HG02610 (cell line): Measurements from ENCODE around the gene BRF1.
"Not testable (repeated sequence)": the region's sequence is repeated elsewhere in the genome, so short reads cannot be mapped to it uniquely, and the experiment has no call there.

Source experiments
- ATAC-seq: cut with Tn5 transposase; IDR thresholded peaks from one replicate; pipeline ENCODE4 v1.9.1; 2021; ENCODE audit warnings: mild to moderate bottlenecking, moderate library complexity; ENCODE audit not compliant: unreplicated experiment

BRF1 gene

DNA sequence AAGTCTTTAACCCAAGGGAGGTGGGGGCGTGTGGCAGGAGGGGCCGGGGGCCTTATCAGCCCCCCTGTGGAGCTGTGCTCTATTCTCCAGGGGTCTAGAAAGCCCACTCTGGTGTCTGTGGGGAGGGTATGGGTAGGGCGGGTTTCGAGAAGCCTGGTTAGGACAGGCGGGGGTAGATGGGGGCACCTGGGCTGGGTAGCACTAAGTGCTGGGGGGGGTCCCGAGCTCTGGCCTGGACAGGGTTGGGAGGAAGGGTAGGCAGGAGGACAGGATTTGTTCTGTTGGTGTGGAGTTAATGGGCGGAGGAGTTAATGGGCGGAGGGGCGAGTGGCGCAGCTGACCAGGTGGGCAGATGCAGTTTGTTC is 15.8 kb upstream of the BRF1 start:
- no peak for ATAC-seq

GRCh38 chr14:105315941-105316576 is 15.3 kb upstream of the BRF1 start:
- ATAC-seq: no peak

DNA sequence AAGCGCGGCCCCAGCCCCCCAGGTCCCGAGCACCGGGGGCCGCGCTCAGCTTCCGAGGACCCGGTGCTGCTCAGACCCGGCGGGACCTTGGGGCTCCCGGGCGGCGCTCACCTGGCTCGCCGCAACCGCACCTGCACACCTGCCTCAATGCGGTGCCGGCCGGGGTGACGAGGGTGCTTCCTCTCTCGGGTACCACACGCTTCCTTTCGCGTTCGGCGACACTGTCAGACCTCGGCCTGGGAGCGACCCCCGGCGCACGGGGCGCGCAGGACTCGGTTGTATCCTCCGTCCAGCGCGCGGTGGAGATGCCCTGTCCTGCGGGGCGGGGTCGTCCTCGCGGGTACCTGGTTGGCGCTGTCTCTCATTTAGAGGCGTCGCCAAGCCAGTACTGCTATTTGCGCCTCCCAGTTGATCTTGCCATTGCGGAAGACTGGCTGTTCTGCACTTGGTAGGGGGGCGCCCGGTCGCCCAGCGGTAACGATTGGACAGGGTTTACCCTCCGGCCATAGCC is 14.5 kb upstream of the BRF1 start:
- peak; percentile 15 for ATAC-seq

DNA sequence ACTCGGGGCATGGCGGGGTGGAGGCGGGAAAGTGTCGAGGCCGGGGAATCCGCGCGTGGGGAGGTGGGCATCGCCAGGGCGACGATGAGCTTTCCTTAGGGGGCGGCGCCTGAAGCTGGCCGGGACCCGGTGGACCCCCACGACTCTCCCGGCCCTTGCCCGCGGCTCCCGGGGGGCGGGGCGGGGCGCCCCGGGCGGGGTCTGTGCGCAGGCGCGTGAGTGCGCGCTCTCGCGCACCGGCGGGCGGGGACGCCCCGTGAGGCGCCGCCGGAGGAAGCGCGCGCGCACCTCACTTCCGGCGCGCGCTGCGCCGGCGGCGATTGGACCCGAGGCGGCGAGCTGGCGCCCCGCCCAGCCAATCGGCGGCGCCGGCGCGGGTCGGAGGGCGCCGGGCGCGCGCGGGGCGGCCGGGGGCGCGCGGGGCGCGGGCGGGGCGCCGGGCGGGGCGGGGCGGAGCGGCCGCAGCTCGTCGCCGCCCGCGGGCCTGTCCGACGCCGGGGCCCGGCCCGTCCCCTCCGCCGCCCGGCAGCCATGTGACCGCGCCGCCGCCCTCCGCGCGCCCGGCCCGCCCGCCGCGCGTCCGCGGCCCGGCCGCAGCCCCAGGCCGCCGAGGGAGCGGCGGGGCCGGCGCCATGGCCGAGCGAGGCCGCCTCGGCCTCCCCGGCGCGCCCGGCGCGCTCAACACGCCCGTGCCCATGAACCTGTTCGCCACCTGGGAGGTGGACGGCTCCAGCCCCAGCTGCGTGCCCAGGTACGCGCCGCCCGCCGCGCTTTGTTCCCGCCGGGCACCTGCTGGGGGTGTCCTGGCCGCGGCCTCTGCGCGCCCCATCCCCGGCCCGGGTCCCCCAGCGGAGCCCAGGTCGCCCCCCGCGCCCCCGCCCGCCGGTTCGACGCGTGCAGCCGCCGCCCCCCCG is 13.7 kb upstream of the BRF1 start, which contains the start of gene PACS2:
Gene PACS2 (plus strand): TSS at position 462 of the 914 bp plus-strand sequence. CDS start 171 bp downstream, at position 633.
- ATAC-seq: peak; percentile 63

DNA sequence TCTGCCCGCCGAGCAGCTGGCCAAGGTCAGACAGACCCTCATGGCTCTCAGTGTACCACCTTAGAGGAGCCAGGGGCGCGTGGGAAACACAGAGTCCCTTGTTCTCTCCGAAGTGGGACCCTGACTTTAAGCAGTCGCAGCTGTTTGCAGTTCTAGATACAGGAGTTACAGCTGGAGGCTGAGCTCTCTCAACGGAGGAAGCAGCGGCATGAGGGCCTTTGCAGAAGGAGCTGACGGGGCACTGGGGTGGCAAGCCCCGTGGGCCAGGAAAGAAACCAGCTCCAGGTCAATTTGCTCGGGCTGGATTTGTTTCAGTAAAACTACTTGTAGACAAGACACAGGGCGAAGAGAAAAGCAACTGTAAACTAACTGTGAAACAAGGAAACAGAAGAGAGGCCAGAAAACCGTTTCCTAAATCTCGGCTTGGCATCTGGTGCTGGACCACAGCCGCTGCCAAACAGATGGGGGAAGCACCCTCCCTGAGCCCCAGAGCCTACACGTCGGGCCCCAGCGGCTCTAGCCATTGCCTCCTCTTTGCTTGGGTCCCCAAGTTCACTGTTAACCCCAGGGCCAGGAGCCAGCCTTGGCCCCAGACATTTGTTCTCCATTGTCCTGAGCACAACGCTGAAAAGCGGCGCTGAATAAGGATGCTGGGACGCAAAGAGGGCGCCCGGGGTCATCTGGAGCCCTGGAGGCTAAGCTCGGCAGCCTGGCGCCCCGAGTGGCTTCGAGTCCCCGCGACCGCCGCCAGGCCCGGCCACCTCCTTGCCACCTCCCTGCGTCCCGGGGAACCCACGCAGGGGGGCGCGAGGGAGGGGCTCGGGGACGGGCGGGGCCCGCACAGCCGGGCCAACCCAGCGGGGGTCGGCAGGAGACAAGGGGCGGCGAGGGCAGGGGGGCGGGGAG is 12.8 kb upstream of the BRF1 start:
- peak; percentile 3 for ATAC-seq

DNA sequence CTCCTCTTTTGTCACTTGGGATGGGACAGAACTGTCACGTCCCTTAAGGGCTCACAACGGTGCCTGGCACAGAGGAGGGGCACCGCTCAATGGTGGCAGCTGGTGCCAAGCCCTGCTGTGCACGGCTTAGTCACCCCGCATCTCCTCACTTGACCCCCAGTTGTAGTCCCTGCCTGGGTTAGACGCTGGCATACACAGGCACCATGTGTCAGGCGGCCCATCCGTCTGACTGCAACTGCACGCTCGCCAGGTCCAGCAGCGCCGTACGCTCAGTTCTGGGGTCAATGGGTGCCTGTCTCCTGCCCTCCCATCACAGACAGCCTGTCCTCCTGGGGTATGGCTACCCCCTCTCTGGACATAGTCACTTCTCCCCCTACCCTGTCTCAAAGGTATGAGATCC is 12.2 kb upstream of the BRF1 start:
- no peak for ATAC-seq

- no peak for ATAC-seq
Observed at GRCh38 chr14:105311838-105312237, 11.0 kb upstream of the BRF1 start.

GRCh38 chr14:105309371-105309770 is 8.6 kb upstream of the BRF1 start:
- no peak for ATAC-seq

GRCh38 chr14:105307052-105307727 is 6.4 kb upstream of the BRF1 start:
- no peak for ATAC-seq

GRCh38 chr14:105305791-105306190 is 5.0 kb upstream of the BRF1 start:
- ATAC-seq: no peak

GRCh38 chr14:105305345-105305744 is 4.5 kb upstream of the BRF1 start:
- ATAC-seq: no peak

GRCh38 chr14:105304565-105304964 is 3.8 kb upstream of the BRF1 start:
- no peak for ATAC-seq

DNA sequence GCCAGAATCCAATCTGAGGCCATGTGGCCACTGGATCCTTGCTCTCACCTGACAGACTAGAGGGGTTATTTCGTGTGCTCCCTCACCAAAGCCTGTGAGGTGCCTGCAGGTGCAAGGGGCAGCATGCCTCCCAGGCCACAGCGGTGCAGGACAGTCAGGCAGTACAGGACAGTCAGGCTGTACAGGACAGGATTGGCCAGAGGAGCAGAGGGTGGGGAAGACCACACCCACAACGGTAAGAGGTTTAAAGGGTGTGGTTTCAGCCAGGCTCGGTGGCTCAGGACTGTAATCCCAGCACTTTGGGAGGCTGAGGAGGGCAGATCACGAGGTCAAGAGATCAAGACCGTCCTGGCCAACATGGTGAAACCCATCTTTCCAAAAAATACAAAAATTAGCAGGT is 3.1 kb upstream of the BRF1 start:
- ATAC-seq: no peak

GRCh38 chr14:105301915-105302249 is 1.1 kb upstream of the BRF1 start:
- ATAC-seq: not testable (repeated sequence)

- ATAC-seq: peak; percentile 60
Observed at GRCh38 chr14:105301103-105301914, 508 bp upstream of the BRF1 start.

GRCh38 chr14:105299654-105300541 is 903 bp downstream of the BRF1 start:
- peak; percentile 17 for ATAC-seq

DNA sequence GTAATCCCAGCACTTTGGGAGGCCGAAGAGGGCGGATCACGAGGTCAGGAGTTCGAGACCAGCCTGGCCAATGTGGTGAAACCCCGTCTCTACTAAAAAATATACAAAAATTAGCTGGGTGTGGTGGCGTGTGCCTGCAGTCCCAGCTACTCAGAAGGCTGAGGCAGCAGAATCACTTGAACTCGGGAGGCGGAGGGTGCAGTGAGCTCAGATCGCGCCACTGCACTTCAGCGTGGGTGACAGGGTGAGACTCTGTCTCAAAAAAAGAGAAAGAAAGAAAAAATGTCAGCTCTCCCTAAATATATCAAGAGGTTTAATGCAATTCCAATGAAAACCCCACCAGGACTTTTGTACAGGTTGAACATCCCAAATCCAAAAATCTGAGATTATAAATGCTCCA is 3.5 kb downstream of the BRF1 start:
- ATAC-seq: not testable (repeated sequence)

GRCh38 chr14:105294142-105294597 is 6.6 kb downstream of the BRF1 start:
- peak; percentile 55 for ATAC-seq
